ENCODE results near the gene RAP1B. TPM values are rescaled to one million over a fixed set of nuclear protein-coding genes. Genes with fewer than 3 reads are reported as not detected.
"Not testable (repeated sequence)": the region's sequence is repeated elsewhere in the genome, so short reads cannot be mapped to it uniquely, and the experiment has no call there.

Gene RAP1B
- total RNA-seq, 2 experiments from 2014 or later, result 256 to 268 TPM

- H3K27me3 Mint-ChIP-seq (ENCODE audit: low read depth), result no peaks in the 10 kb centered on the region
- POLR2A ChIA-PET, result interaction anchor here (1.1 to 1.3 kb wide), 3 partner anchors 11 to 141 kb away, joined by 3 to 6 read pairs (median 5); no protein-coding TSS in a partner anchor
- DNase-seq (no peak), ATAC-seq (no peak)
- peaks cover 66% of the 10 kb centered on the region for H3K4me1 Mint-ChIP-seq (ENCODE audit: low read depth)
- CTCF ChIA-PET, result interaction anchor here (1.1 to 1.4 kb wide), 2 partner anchors 10 to 337 kb away, joined by 4 to 5 read pairs; no protein-coding TSS in a partner anchor
- H3K27ac Mint-ChIP-seq, result no peak overlapping the region
- H3K9me3 Mint-ChIP-seq (ENCODE audit: insufficient read depth), result no peaks in the 10 kb centered on the region
- H3K4me3 Mint-ChIP-seq, result no peak overlapping the region
- peaks cover 18% of the 10 kb centered on the region for H3K36me3 Mint-ChIP-seq (ENCODE audit: low read depth)
Measured at GRCh38 chr12:68671179-68671578, 60.5 kb downstream of the RAP1B start.

GRCh38 chr12:68673788-68674187 lies 63.1 kb downstream of the RAP1B start:
- POLR2A ChIA-PET, result interaction anchor here (1.5 kb wide), 1 partner anchor 58 kb away, joined by 3 read pairs; no protein-coding TSS in a partner anchor
- peaks cover 56% of the 10 kb centered on the region for H3K4me1 Mint-ChIP-seq (ENCODE audit: low read depth)
- CTCF ChIA-PET, result no interaction called here
- no peaks in the 10 kb centered on the region for H3K27me3 Mint-ChIP-seq (ENCODE audit: low read depth)
- H3K27ac Mint-ChIP-seq, result peak overlapping the region; percentile 88
- DNase-seq, result peak; percentile 59
- H3K9me3 Mint-ChIP-seq (ENCODE audit: insufficient read depth), result no peaks in the 10 kb centered on the region
- peaks cover 3% of the 10 kb centered on the region for H3K36me3 Mint-ChIP-seq (ENCODE audit: low read depth)
- ATAC-seq, result peak; percentile 70
- H3K4me3 Mint-ChIP-seq, result peak overlapping the region; percentile 55

GRCh38 chr12:68674376-68674775 lies 63.7 kb downstream of the RAP1B start:
- ChIA-PET POLR2A (interaction anchor here (0.9 to 1.8 kb wide), 3 partner anchors 12 to 300 kb away, joined by 3 read pairs; partner anchors contain the start of gene NUP107), CTCF (interaction anchor here (0.7 to 1.2 kb wide), 2 partner anchors 13 to 156 kb away, joined by 3 read pairs; no protein-coding TSS in a partner anchor)
- Mint-ChIP-seq H3K36me3 (ENCODE audit: low read depth) (peaks cover 3% of the 10 kb centered on the region), H3K27ac (peak overlapping the region; percentile 88), H3K27me3 (ENCODE audit: low read depth) (no peaks in the 10 kb centered on the region), H3K9me3 (ENCODE audit: insufficient read depth) (no peaks in the 10 kb centered on the region), H3K4me3 (peak overlapping the region; percentile 55), H3K4me1 (ENCODE audit: low read depth) (peaks cover 61% of the 10 kb centered on the region)
- DNase-seq, result no peak
- ATAC-seq, result no peak

GRCh38 chr12:68675101-68675842 lies 64.6 kb downstream of the RAP1B start:
- H3K36me3 Mint-ChIP-seq (ENCODE audit: low read depth), result peaks cover 3% of the 10 kb centered on the region

GRCh38 chr12:68676854-68677253 lies 66.2 kb downstream of the RAP1B start:
- H3K27ac Mint-ChIP-seq; H3K36me3 Mint-ChIP-seq (ENCODE audit: low read depth); H3K9me3 Mint-ChIP-seq (ENCODE audit: insufficient read depth); H3K27me3 Mint-ChIP-seq (ENCODE audit: low read depth); ATAC-seq; H3K4me3 Mint-ChIP-seq; POLR2A ChIA-PET; DNase-seq: not testable (repeated sequence)
- CTCF ChIA-PET, result interaction anchor here (1.7 kb wide), 1 partner anchor 317 kb away, joined by 4 read pairs; no protein-coding TSS in a partner anchor
- peaks cover 63% of the 10 kb centered on the region for H3K4me1 Mint-ChIP-seq (ENCODE audit: low read depth)

More at GRCh38 chr12:68675101-68675842, 64.6 kb downstream of the RAP1B start:
- peak; percentile 91 for ATAC-seq
- ChIA-PET CTCF (interaction anchor here (1.2 kb wide), 1 partner anchor 14 kb away, joined by 3 read pairs; no protein-coding TSS in a partner anchor), POLR2A (interaction anchor here (0.9 to 1.8 kb wide), 5 partner anchors 12 to 301 kb away, joined by 3 to 6 read pairs (median 3); partner anchors contain the start of genes NUP107 and RAP1B)
- Mint-ChIP-seq H3K9me3 (ENCODE audit: insufficient read depth) (no peaks in the 10 kb centered on the region), H3K4me3 (peak overlapping the region; percentile 55), H3K27ac (peak overlapping the region; percentile 88), H3K27me3 (ENCODE audit: low read depth) (no peaks in the 10 kb centered on the region), H3K4me1 (ENCODE audit: low read depth) (peaks cover 65% of the 10 kb centered on the region)
- DNase-seq, result peak; percentile 93

GRCh38 chr12:68686262-68686594 lies 75.5 kb downstream of the RAP1B start:
- Mint-ChIP-seq H3K4me3 (peak overlapping the region; percentile 95), H3K4me1 (ENCODE audit: low read depth) (peaks cover 41% of the 10 kb centered on the region)
- POLR2A ChIA-PET, result interaction anchor here (0.5 to 1.0 kb wide), 3 partner anchors 11 to 76 kb away, joined by 3 to 4 read pairs (median 3); partner anchors contain the start of gene RAP1B

GRCh38 chr12:68686595-68687521 lies 76.2 kb downstream of the RAP1B start, which contains the start of gene NUP107:
Gene NUP107, plus strand, starts transcription at chr12:68686978. Its CDS starts 88 bp downstream, at chr12:68687066.
- ATAC-seq (peak; percentile 95), DNase-seq (peak; percentile 98)
- Mint-ChIP-seq H3K36me3 (ENCODE audit: low read depth) (peaks cover 28% of the 10 kb centered on the region), H3K27ac (peak within 1 kb of the TSS; percentile 95), H3K4me1 (ENCODE audit: low read depth) (peaks cover 41% of the 10 kb centered on the region), H3K4me3 (peak within 1 kb of the TSS; percentile 95), H3K27me3 (ENCODE audit: low read depth) (no peaks in the 10 kb centered on the region), H3K9me3 (ENCODE audit: insufficient read depth) (no peaks in the 10 kb centered on the region)
- POLR2A ChIA-PET, result interaction anchor here (0.6 to 1.2 kb wide), 8 partner anchors 12 to 330 kb away, joined by 3 to 6 read pairs (median 3); partner anchors contain the start of gene RAP1B
- CTCF ChIA-PET, result interaction anchor here (0.7 to 1.9 kb wide), 5 partner anchors 10 to 450 kb away, joined by 3 to 5 read pairs (median 3); no protein-coding TSS in a partner anchor

More at GRCh38 chr12:68686262-68686594, 75.5 kb downstream of the RAP1B start:
- Mint-ChIP-seq H3K27ac (peak overlapping the region; percentile 95), H3K36me3 (ENCODE audit: low read depth) (peaks cover 22% of the 10 kb centered on the region), H3K9me3 (ENCODE audit: insufficient read depth) (no peaks in the 10 kb centered on the region), H3K27me3 (ENCODE audit: low read depth) (no peaks in the 10 kb centered on the region)
- CTCF ChIA-PET, result interaction anchor here (1.2 kb wide), 1 partner anchor 327 kb away, joined by 3 read pairs; no protein-coding TSS in a partner anchor
- no peak for ATAC-seq
- DNase-seq, result no peak

GRCh38 chr12:68695454-68695853 lies 84.8 kb downstream of the RAP1B start:
- H3K9me3 Mint-ChIP-seq (ENCODE audit: insufficient read depth), result no peaks in the 10 kb centered on the region
- H3K36me3 Mint-ChIP-seq (ENCODE audit: low read depth), result peaks cover 66% of the 10 kb centered on the region
- H3K27me3 Mint-ChIP-seq (ENCODE audit: low read depth), result no peaks in the 10 kb centered on the region
- ATAC-seq (no peak), DNase-seq (no peak)
- H3K4me3 Mint-ChIP-seq, result no peak overlapping the region
- H3K4me1 Mint-ChIP-seq (ENCODE audit: low read depth), result peaks cover 14% of the 10 kb centered on the region
- no peak overlapping the region for H3K27ac Mint-ChIP-seq
- ChIA-PET POLR2A (no interaction called here), CTCF (no interaction called here)

GRCh38 chr12:68699486-68699885 lies 88.8 kb downstream of the RAP1B start:
- Mint-ChIP-seq H3K4me3 (no peak overlapping the region), H3K36me3 (ENCODE audit: low read depth) (peaks cover 47% of the 10 kb centered on the region), H3K9me3 (ENCODE audit: insufficient read depth) (no peaks in the 10 kb centered on the region), H3K27ac (no peak overlapping the region), H3K27me3 (ENCODE audit: low read depth) (no peaks in the 10 kb centered on the region), H3K4me1 (ENCODE audit: low read depth) (peaks cover 2% of the 10 kb centered on the region)
- DNase-seq (no peak), ATAC-seq (no peak)
- ChIA-PET POLR2A (no interaction called here), CTCF (interaction anchor here (0.7 to 1.0 kb wide), 2 partner anchors 11 to 476 kb away, joined by 3 read pairs; no protein-coding TSS in a partner anchor)

All from activated CD8-positive, alpha-beta T cell treated with anti-CD3 and anti-CD28 coated beads, Interleukin-2, amount 10 ng/mL, durations not matched to agents 7 days and 5 days (primary cell).